Measurements from ENCODE around the gene TRIM62.
"Not testable (repeated sequence)": the region's sequence is repeated elsewhere in the genome, so short reads cannot be mapped to it uniquely, and the experiment has no call there.

The TRIM62 gene

GRCh38 chr1:33130297-33130696 is 51.5 kb downstream of the TRIM62 start:
- DNase-seq: peak; percentile 75

- no peak for DNase-seq
Observed at GRCh38 chr1:33128781-33129180, 53.1 kb downstream of the TRIM62 start.

- DNase-seq: peak; percentile 100
Observed at GRCh38 chr1:33127001-33127823, 54.6 kb downstream of the TRIM62 start.

- no peak for DNase-seq
Observed at GRCh38 chr1:33126411-33127000, 55.3 kb downstream of the TRIM62 start.

- DNase-seq: not testable (repeated sequence)
Observed at GRCh38 chr1:33124647-33125046, 57.2 kb downstream of the TRIM62 start.

GRCh38 chr1:33123266-33123665 is 58.6 kb downstream of the TRIM62 start:
- DNase-seq: no peak

- DNase-seq: no peak
Observed at GRCh38 chr1:33122483-33123178, 59.2 kb downstream of the TRIM62 start.

GRCh38 chr1:33121728-33122127 is 60.1 kb downstream of the TRIM62 start:
- DNase-seq: no peak

- DNase-seq: no peak
Observed at GRCh38 chr1:33120436-33121231, 61.2 kb downstream of the TRIM62 start.

GRCh38 chr1:33119532-33120217 is 62.2 kb downstream of the TRIM62 start:
- DNase-seq: no peak

GRCh38 chr1:33119050-33119449 is 62.8 kb downstream of the TRIM62 start:
- DNase-seq: no peak

GRCh38 chr1:33118274-33118673 is 63.6 kb downstream of the TRIM62 start:
- no peak for DNase-seq

- DNase-seq: no peak
Observed at GRCh38 chr1:33117440-33118085, 64.3 kb downstream of the TRIM62 start.

- DNase-seq: no peak
Observed at GRCh38 chr1:33111965-33112364, 69.9 kb downstream of the TRIM62 start.

GRCh38 chr1:33110477-33110876 is 71.4 kb downstream of the TRIM62 start:
- DNase-seq: no peak

GRCh38 chr1:33100119-33100415 is 81.8 kb downstream of the TRIM62 start:
- DNase-seq: not testable (repeated sequence)

- peak; percentile 88 for DNase-seq
Observed at GRCh38 chr1:33099290-33100118, 82.3 kb downstream of the TRIM62 start.

- peak; percentile 32 for DNase-seq
Observed at GRCh38 chr1:33098371-33098770, 83.5 kb downstream of the TRIM62 start.

GRCh38 chr1:33097762-33098161 is 84.1 kb downstream of the TRIM62 start:
- no peak for DNase-seq

- no peak for DNase-seq
Observed at GRCh38 chr1:33097137-33097611, 84.7 kb downstream of the TRIM62 start.
